Body of pancreas (tissue), 4 donors: ENCODE data around the gene RDX. TPM values are rescaled to one million over a fixed set of nuclear protein-coding genes. Genes with fewer than 3 reads are reported as not detected.
A peak's percentile ranks its signal among the peaks of the same experiment; 100 is the strongest.

ENCODE experiments used
- ATAC-seq: fragments of 150-250 bp; one replicate; pipeline ENCODE4 v1.9.1; 2016
- DNase-seq, 4 donors: peaks; one replicate each; pipeline ENCODE4 v3.0.0-alpha.2; 2019
- H3K27ac ChIP-seq, 4 donors: fragments of 200-600 bp; sonication (generic); 1 replicate in 3 of 4; 2 replicates in 1 of 4; pipeline versions ENCODE4 v1.5.1 to v1.6.1; 2016 to 2019; ENCODE audit warnings: mild to moderate bottlenecking in 1 of 4, mixed read lengths in 1 of 4, moderate library complexity in 1 of 4
- H3K27me3 ChIP-seq, 2 donors: fragments of 200-600 bp; sonication (generic); one replicate each; pipeline ENCODE4 v1.6.0; 2016; ENCODE audit warnings: mild to moderate bottlenecking in 1 of 2
- H3K36me3 ChIP-seq, 2 donors: fragments of 200-600 bp; sonication (generic); replicated peaks in 1 of 2; 2 replicates each; pipeline ENCODE4 v1.5.1; 2016; ENCODE audit warnings: low read depth in 2 of 2; ENCODE audit not compliant: insufficient read depth in 1 of 2
- H3K4me1 ChIP-seq: fragments of 200-600 bp; sonication (generic); one replicate; pipeline ENCODE4 v1.6.0; 2016
- H3K4me3 ChIP-seq, 2 donors: fragments of 200-600 bp; sonication (generic); 1 replicate in 1 of 2; 2 replicates in 1 of 2; pipeline ENCODE4 v1.5.1; 2016 to 2019
- H3K9me3 ChIP-seq, 3 donors: fragments of 200-600 bp; sonication (generic); 1 replicate in 2 of 3; 2 replicates in 1 of 3; pipeline ENCODE4 v1.5.1; 2016
- CTCF ChIP-seq, 7 experiments: fragments of 450-650 bp in 4 of 7; fragments of 200-600 bp in 3 of 7; sonication (generic) in 3 of 7; IDR thresholded peaks; one replicate each; pipeline ENCODE4 v1.5.1; 2016 to 2019; ENCODE audit warnings: antibody characterized with exemption in 7 of 7
- POLR2A ChIP-seq, 3 donors: fragments of 450-650 bp; IDR thresholded peaks; one replicate each; pipeline ENCODE4 v1.6.1; 2016; ENCODE audit warnings: antibody characterized with exemption in 3 of 3, mild to moderate bottlenecking in 2 of 3
- WGBS, 2 donors: methylation state at CpG; one replicate each; pipeline ENCODE4 v1.1.5; 2017; 5-methylcytosine and 5-hydroxymethylcytosine counted together
- intact Hi-C: fragments of 100-400 bp; cut with DNase I; formaldehyde crosslinking; loops from one replicate; pipeline ENCODE4 v1.15.1; 2023
- total RNA-seq, 2 donors: library from RNA; depleted of rRNA; stranded (reverse); fragments of >200 nt; gene quantifications; one replicate each; pipeline ENCODE4 v1.1.0, GENCODE V29; 2016

The RDX gene
- total RNA-seq, 2 donors from 2014 or later = 43.8 TPM

GRCh38 chr11:110186867-110187266 is 109.5 kb downstream of the RDX start:
- ATAC-seq = no peak
- intact Hi-C loops = no loop called here
- DNase-seq = no peak
- Histone ChIP-seq H3K36me3 (no peaks in the 10 kb centered on the region), H3K27me3 (no peaks in the 10 kb centered on the region), H3K4me3 (no peak overlapping the region), H3K4me1 (peaks cover 22% of the 10 kb centered on the region), H3K9me3 (no peaks in the 10 kb centered on the region), H3K27ac (no peak overlapping the region)
- 82% methylated on average over 4 of the region's 4 CpGs; no CpG with 5 or more reads in 1 of the 2 donors for WGBS, 2 donors
- TF ChIP-seq POLR2A (IDR thresholded peaks at IDR 0.05) = no peak
- TF ChIP-seq CTCF (IDR thresholded peaks at IDR 0.05) = no peak

GRCh38 chr11:110186456-110186855 is 110.0 kb downstream of the RDX start:
- TF ChIP-seq CTCF (IDR thresholded peaks at IDR 0.05) = no peak
- TF ChIP-seq POLR2A (IDR thresholded peaks at IDR 0.05) = no peak
- Histone ChIP-seq H3K9me3 (no peaks in the 10 kb centered on the region), H3K27me3 (no peaks in the 10 kb centered on the region), H3K36me3 (no peaks in the 10 kb centered on the region), H3K4me1 (peaks cover 22% of the 10 kb centered on the region), H3K4me3 (no peak overlapping the region), H3K27ac (no peak overlapping the region)
- WGBS, 2 donors = 95 to 96% methylated on average over 5 of the region's 5 CpGs
- DNase-seq (no peak), ATAC-seq (no peak)
- intact Hi-C loops = no loop called here

- Histone ChIP-seq H3K4me1 (peaks cover 22% of the 10 kb centered on the region), H3K36me3 (no peaks in the 10 kb centered on the region), H3K9me3 (no peaks in the 10 kb centered on the region), H3K27ac (peak overlapping the region in 3 of 4 donors; percentile 36 to 64 (median 46)), H3K27me3 (no peaks in the 10 kb centered on the region), H3K4me3 (no peak overlapping the region)
- intact Hi-C loops = no loop called here
- DNase-seq = no peak
- no peak for ATAC-seq
- TF ChIP-seq POLR2A (IDR thresholded peaks at IDR 0.05) = no peak
- no peak for TF ChIP-seq CTCF (IDR thresholded peaks at IDR 0.05)
- WGBS, 2 donors = 74 to 83% methylated on average over 7 of the region's 7 CpGs
These were observed 110.8 kb downstream of the RDX start for GRCh38 chr11:110185599-110185998.

- Histone ChIP-seq H3K27ac (peak overlapping the region in 3 of 4 donors; percentile 36 to 64 (median 46)), H3K4me1 (peaks cover 22% of the 10 kb centered on the region), H3K9me3 (no peaks in the 10 kb centered on the region), H3K27me3 (no peaks in the 10 kb centered on the region), H3K36me3 (no peaks in the 10 kb centered on the region), H3K4me3 (no peak overlapping the region)
- ATAC-seq = peak; percentile 92
- intact Hi-C loops = no loop called here
- TF ChIP-seq CTCF (IDR thresholded peaks at IDR 0.05) = no peak
- TF ChIP-seq POLR2A (IDR thresholded peaks at IDR 0.05) = no peak
- DNase-seq = peak; percentile 47 to 83 (median 60)
- WGBS, 2 donors = 36 to 39% methylated on average over 3 of the region's 3 CpGs
These were observed 111.3 kb downstream of the RDX start for GRCh38 chr11:110185121-110185591.

GRCh38 chr11:110184456-110184855 is 112.0 kb downstream of the RDX start:
- no peak overlapping the region for H3K4me3 ChIP-seq
- peak overlapping the region in 2 of 4 donors; percentile 36 to 46 for H3K27ac ChIP-seq
- H3K9me3 ChIP-seq = no peaks in the 10 kb centered on the region
- no peak for DNase-seq
- WGBS, 2 donors = 67 to 75% methylated on average over 7 of the region's 7 CpGs
- H3K27me3 ChIP-seq = no peaks in the 10 kb centered on the region
- ATAC-seq = no peak
- no peak for TF ChIP-seq POLR2A (IDR thresholded peaks at IDR 0.05)
- no peak for TF ChIP-seq CTCF (IDR thresholded peaks at IDR 0.05)
- H3K4me1 ChIP-seq = peaks cover 22% of the 10 kb centered on the region
- no peaks in the 10 kb centered on the region for H3K36me3 ChIP-seq
- intact Hi-C loops = no loop called here
